H9 (cell line): ENCODE measurements around the gene TCTN2. TPM values are rescaled to one million over a fixed set of nuclear protein-coding genes. Genes with fewer than 3 reads are reported as not detected.

ENCODE experiments used
- DNase-seq: peaks from one replicate; pipeline ENCODE4 v3.0.0-alpha.2; 2017
- H2AFZ ChIP-seq: one replicate; pipeline ENCODE4 v1.6.1; 2013; ENCODE audit warnings: mild to moderate bottlenecking, low read length, control low read depth, moderate library complexity
- H2AK5ac ChIP-seq: 2 replicates; pipeline ENCODE4 v1.6.1; 2013; ENCODE audit warnings: low read length, control low read depth, mixed read lengths; ENCODE audit not compliant: insufficient read length
- H2BK120ac ChIP-seq: one replicate; pipeline ENCODE4 v1.6.1; 2013; ENCODE audit warnings: low read depth, mild to moderate bottlenecking, low read length, control low read depth, inconsistent platforms; ENCODE audit not compliant: poor library complexity, severe bottlenecking
- H2BK12ac ChIP-seq: 2 replicates; pipeline ENCODE4 v1.6.1; 2013; ENCODE audit warnings: low read length, control low read depth, mixed read lengths, low read depth; ENCODE audit not compliant: insufficient read length
- H2BK15ac ChIP-seq: 2 replicates; pipeline ENCODE4 v1.6.1; 2013; ENCODE audit warnings: low read depth, low read length, control low read depth
- H2BK20ac ChIP-seq: one replicate; pipeline ENCODE4 v1.6.1; 2013; ENCODE audit warnings: low read depth, mild to moderate bottlenecking, low read length, control low read depth, inconsistent platforms; ENCODE audit not compliant: poor library complexity, severe bottlenecking
- H2BK5ac ChIP-seq: 2 replicates; pipeline ENCODE4 v1.6.1; 2013; ENCODE audit warnings: low read length, control low read depth, mixed read lengths; ENCODE audit not compliant: insufficient read length
- H3K14ac ChIP-seq: 2 replicates; pipeline ENCODE4 v1.6.1; 2013; ENCODE audit warnings: low read length, control low read depth; ENCODE audit not compliant: insufficient read depth
- H3K18ac ChIP-seq: 2 replicates; pipeline ENCODE4 v1.6.1; 2013; ENCODE audit warnings: low read depth, mild to moderate bottlenecking, mixed read lengths, low read length, control low read depth; ENCODE audit not compliant: insufficient read length
- H3K23ac ChIP-seq: 2 replicates; pipeline ENCODE4 v1.6.1; 2013; ENCODE audit warnings: low read length, control low read depth, mixed read lengths, low read depth; ENCODE audit not compliant: insufficient read length
- H3K23me2 ChIP-seq: 2 replicates; pipeline ENCODE4 v1.6.1; 2013; ENCODE audit warnings: low read depth, mild to moderate bottlenecking, mixed read lengths, low read length, control low read depth; ENCODE audit not compliant: insufficient read length, poor library complexity, severe bottlenecking
- H3K27ac ChIP-seq: 2 replicates; pipeline ENCODE4 v1.5.1; 2013; ENCODE audit warnings: low read length, control low read depth, mixed read lengths, low read depth; ENCODE audit not compliant: insufficient read length
- H3K27me3 ChIP-seq: 2 replicates; pipeline ENCODE4 v1.6.1; 2013; ENCODE audit warnings: low read length, control low read depth, inconsistent platforms; ENCODE audit not compliant: insufficient read depth
- H3K4ac ChIP-seq: 2 replicates; pipeline ENCODE4 v1.6.1; 2013; ENCODE audit warnings: low read depth, mild to moderate bottlenecking, control low read depth, inconsistent platforms, low read length, moderate library complexity
- H3K4me1 ChIP-seq: 2 replicates; pipeline ENCODE4 v1.6.1; 2013; ENCODE audit warnings: low read length, control low read depth, inconsistent platforms; ENCODE audit not compliant: insufficient read depth
- H3K4me2 ChIP-seq: 2 replicates; pipeline ENCODE4 v1.6.1; 2013; ENCODE audit warnings: low read length, control low read depth, mixed read lengths; ENCODE audit not compliant: insufficient read length, insufficient read depth
- H3K56ac ChIP-seq: 2 replicates; pipeline ENCODE4 v1.6.1; 2013; ENCODE audit warnings: low read depth, mild to moderate bottlenecking, mixed read lengths, low read length, control low read depth; ENCODE audit not compliant: insufficient read length
- H3K79me1 ChIP-seq: 2 replicates; pipeline ENCODE4 v1.6.1; 2013; ENCODE audit warnings: low read depth, mild to moderate bottlenecking, moderate library complexity, low read length, control low read depth, inconsistent platforms; ENCODE audit not compliant: insufficient read depth, poor library complexity, severe bottlenecking
- H3K79me2 ChIP-seq: 2 replicates; pipeline ENCODE4 v1.6.1; 2013; ENCODE audit warnings: low read length, control low read depth, inconsistent platforms; ENCODE audit not compliant: insufficient read depth
- H3K9ac ChIP-seq: 2 replicates; pipeline ENCODE4 v1.6.1; 2013; ENCODE audit warnings: low read length, control low read depth, mixed read lengths; ENCODE audit not compliant: insufficient read length; ENCODE audit errors: extremely low read depth
- H3K9me3 ChIP-seq: one replicate; pipeline ENCODE4 v1.6.1; 2013; ENCODE audit warnings: low read depth, low read length, inconsistent platforms; ENCODE audit not compliant: control insufficient read depth
- H3T11ph ChIP-seq: one replicate; pipeline ENCODE4 v1.6.1; 2013; ENCODE audit warnings: mild to moderate bottlenecking, low read length, control low read depth, inconsistent platforms
- H4K20me1 ChIP-seq: one replicate; pipeline ENCODE4 v1.6.1; 2013; ENCODE audit not compliant: control insufficient read depth, insufficient read length, insufficient read depth
- H4K5ac ChIP-seq: 2 replicates; pipeline ENCODE4 v1.6.1; 2013; ENCODE audit warnings: low read depth, mild to moderate bottlenecking, mixed read lengths, low read length, control low read depth; ENCODE audit not compliant: insufficient read length
- H4K8ac ChIP-seq: replicated peaks from 2 replicates; pipeline ENCODE4 v1.6.1; 2013; ENCODE audit warnings: low read length, control low read depth, mixed read lengths, low read depth; ENCODE audit not compliant: insufficient read length
- H4K91ac ChIP-seq: 2 replicates; pipeline ENCODE4 v1.6.1; 2013; ENCODE audit warnings: low read depth, mild to moderate bottlenecking, moderate library complexity, mixed read lengths, low read length, control low read depth; ENCODE audit not compliant: insufficient read length
- H3K27ac Mint-ChIP-seq, 3 experiments: 2 replicates in 2 of 3; 3 replicates in 1 of 3; pipeline ENCODE4 v1.8.0; 2020 to 2021; ENCODE audit warnings: mixed read lengths in 3 of 3, mild to moderate bottlenecking in 1 of 3, moderate library complexity in 1 of 3
- H3K27me3 Mint-ChIP-seq: 2 replicates; pipeline ENCODE4 v1.8.0; 2021; ENCODE audit warnings: low read depth, mild to moderate bottlenecking, moderate library complexity, mixed read lengths
- H3K36me3 Mint-ChIP-seq, 3 experiments: 2 replicates in 2 of 3; 3 replicates in 1 of 3; pipeline ENCODE4 v1.8.0; 2020 to 2021; ENCODE audit warnings: low read depth in 3 of 3, mixed read lengths in 3 of 3; ENCODE audit not compliant: insufficient read depth in 1 of 3
- H3K4me1 Mint-ChIP-seq, 2 experiments: 2 replicates each; pipeline ENCODE4 v1.8.0; 2020; ENCODE audit warnings: mixed read lengths in 2 of 2
- H3K4me3 Mint-ChIP-seq, 2 experiments: 2 replicates in 1 of 2; 3 replicates in 1 of 2; pipeline ENCODE4 v1.8.0; 2020 to 2021; ENCODE audit warnings: mild to moderate bottlenecking in 2 of 2, mixed read lengths in 2 of 2, moderate library complexity in 1 of 2
- H3K9me3 Mint-ChIP-seq, 2 experiments: 2 replicates in 1 of 2; 3 replicates in 1 of 2; pipeline ENCODE4 v1.8.0; 2020; ENCODE audit warnings: mild to moderate bottlenecking in 2 of 2, mixed read lengths in 2 of 2, moderate library complexity in 1 of 2
- WGBS: extraction: QIAGEN DNeasy Blood & Tissue Kit; methylation state at CpG from one replicate; pipeline ENCODE4 v1.1.7; 2013; ENCODE audit warnings: missing lambda C conversion rate, low lambda C conversion rate, mixed read lengths; ENCODE audit not compliant: insufficient read length; ENCODE audit errors: extremely low coverage; 5-methylcytosine and 5-hydroxymethylcytosine counted together
- total RNA-seq: library from RNA; stranded (reverse); gene quantifications from 2 replicates; pipeline ENCODE4 v1.2.1, GENCODE V29; 2021
- TF ChIP-seq, protein P1 (sequence below): fragments of 200-600 bp; sonication (generic); conservative IDR thresholded peaks from 3 replicates; pipeline ENCODE4 v1.8.0; 2021; ENCODE audit warnings: antibody characterized with exemption, mild to moderate bottlenecking

The TCTN2 gene
- total RNA-seq, 1 experiment from 2014 or later: 7.4 TPM

DNA sequence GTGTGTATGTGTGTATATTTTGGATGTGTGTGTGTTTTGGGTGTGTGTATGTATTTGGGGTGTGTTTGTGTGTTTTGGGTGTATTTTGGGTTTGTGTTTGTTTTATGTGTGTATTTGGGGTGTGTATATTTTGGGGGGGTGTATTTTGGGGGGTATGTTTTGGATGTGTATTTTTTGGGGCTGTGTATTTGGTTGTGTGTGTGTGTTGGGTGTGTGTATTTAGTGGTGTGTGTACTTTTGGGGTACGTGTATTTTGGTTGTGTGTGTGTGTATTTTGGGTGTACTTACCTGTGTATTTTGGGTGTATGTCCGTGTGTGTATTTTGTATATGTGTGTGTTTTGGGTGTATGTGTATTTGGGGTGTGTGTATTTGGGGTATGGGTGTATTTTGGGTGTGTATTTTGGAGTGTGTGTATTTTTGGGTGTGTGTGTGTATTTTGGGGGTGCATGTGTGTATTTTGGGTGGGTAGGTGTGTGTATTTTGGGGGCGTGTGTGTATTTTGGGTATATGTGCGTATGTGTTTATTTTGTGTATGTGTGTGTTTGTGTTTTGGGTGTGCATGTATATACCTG is 16.7 kb upstream of the TCTN2 start:
- Histone ChIP-seq H2AK5ac (no peak overlapping the region), H4K8ac (no peak overlapping the region), H3K79me1 (no peaks in the 10 kb centered on the region), H2AFZ (no peak overlapping the region), H3K27ac (no peak overlapping the region), H3K79me2 (no peaks in the 10 kb centered on the region), H3K56ac (no peak overlapping the region), H4K20me1 (no peaks in the 10 kb centered on the region), H2BK12ac (no peak overlapping the region), H2BK120ac (no peak overlapping the region), H3K4me1 (no peaks in the 10 kb centered on the region), H3K14ac (no peak overlapping the region), H3K18ac (no peak overlapping the region), H2BK20ac (no peak overlapping the region), H3K4ac (no peak overlapping the region), H3K23me2 (no peaks in the 10 kb centered on the region), H3K23ac (no peak overlapping the region), H3T11ph (no peak overlapping the region), H3K9me3 (no peaks in the 10 kb centered on the region), H2BK5ac (no peak overlapping the region), H3K9ac (no peak overlapping the region), H4K91ac (no peak overlapping the region), H3K27me3 (no peaks in the 10 kb centered on the region), H2BK15ac (no peak overlapping the region), H4K5ac (no peak overlapping the region), H3K4me2 (no peak overlapping the region)
- Mint-ChIP-seq H3K27ac (no peak overlapping the region; a peak in 2 of 7 replicates), H3K27me3 (no peaks in the 10 kb centered on the region), H3K36me3 (peaks cover 19 to 59% (median 45%) of the 10 kb centered on the region in 3 experiments; a peak in 6 of 7 replicates), H3K9me3 (no peaks in the 10 kb centered on the region), H3K4me3 (peak overlapping the region in 1 of 2 experiments; percentile 24; a peak in 1 of 5 replicates), H3K4me1 (no peaks in the 10 kb centered on the region)
- TF ChIP-seq, protein P1, sequence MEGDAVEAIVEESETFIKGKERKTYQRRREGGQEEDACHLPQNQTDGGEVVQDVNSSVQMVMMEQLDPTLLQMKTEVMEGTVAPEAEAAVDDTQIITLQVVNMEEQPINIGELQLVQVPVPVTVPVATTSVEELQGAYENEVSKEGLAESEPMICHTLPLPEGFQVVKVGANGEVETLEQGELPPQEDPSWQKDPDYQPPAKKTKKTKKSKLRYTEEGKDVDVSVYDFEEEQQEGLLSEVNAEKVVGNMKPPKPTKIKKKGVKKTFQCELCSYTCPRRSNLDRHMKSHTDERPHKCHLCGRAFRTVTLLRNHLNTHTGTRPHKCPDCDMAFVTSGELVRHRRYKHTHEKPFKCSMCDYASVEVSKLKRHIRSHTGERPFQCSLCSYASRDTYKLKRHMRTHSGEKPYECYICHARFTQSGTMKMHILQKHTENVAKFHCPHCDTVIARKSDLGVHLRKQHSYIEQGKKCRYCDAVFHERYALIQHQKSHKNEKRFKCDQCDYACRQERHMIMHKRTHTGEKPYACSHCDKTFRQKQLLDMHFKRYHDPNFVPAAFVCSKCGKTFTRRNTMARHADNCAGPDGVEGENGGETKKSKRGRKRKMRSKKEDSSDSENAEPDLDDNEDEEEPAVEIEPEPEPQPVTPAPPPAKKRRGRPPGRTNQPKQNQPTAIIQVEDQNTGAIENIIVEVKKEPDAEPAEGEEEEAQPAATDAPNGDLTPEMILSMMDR: no peak
- no peak for DNase-seq
- 100% methylated on average over 4 of the region's 4 CpGs for whole genome bisulfite sequencing
